ENCODE measurements around the gene ZNF586. TPM values are rescaled to one million over a fixed set of nuclear protein-coding genes. Genes with fewer than 3 reads are reported as not detected.

ZNF586 gene
- total RNA-seq, 4 donors from 2014 or later, result 14.2 to 39.6 (median 23.8) TPM

DNA sequence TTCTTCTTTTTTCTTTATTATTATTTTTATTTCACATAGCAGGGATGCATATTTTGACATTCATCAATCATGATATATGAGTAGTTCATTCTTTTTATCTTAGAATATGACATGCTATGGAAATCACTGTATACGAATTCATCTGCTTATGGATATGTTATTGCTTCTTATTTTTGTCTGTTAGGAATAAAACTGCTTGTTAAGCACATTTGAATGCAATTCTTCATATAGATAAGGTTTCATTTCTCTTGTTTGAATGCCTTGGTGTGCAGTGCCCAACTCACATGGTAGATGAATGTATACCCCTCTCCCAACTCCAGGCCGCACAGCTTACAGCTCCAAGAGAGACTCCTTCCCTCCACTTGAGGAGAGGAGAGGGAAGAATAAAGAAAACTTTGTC is 11.5 kb upstream of the ZNF586 start:
- no peak overlapping the region for H3K4me3 ChIP-seq
- H3K4me1 ChIP-seq, result no peaks in the 10 kb centered on the region
- H3K36me3 ChIP-seq, result peaks cover 0 to 85% (median 6%) of the 10 kb centered on the region in 3 donors
- H3K27me3 ChIP-seq, result no peaks in the 10 kb centered on the region
- H3K27ac ChIP-seq, result no peak overlapping the region
- TF ChIP-seq POLR2A (IDR thresholded peaks at IDR 0.05), result no peak
- TF ChIP-seq, protein P1, sequence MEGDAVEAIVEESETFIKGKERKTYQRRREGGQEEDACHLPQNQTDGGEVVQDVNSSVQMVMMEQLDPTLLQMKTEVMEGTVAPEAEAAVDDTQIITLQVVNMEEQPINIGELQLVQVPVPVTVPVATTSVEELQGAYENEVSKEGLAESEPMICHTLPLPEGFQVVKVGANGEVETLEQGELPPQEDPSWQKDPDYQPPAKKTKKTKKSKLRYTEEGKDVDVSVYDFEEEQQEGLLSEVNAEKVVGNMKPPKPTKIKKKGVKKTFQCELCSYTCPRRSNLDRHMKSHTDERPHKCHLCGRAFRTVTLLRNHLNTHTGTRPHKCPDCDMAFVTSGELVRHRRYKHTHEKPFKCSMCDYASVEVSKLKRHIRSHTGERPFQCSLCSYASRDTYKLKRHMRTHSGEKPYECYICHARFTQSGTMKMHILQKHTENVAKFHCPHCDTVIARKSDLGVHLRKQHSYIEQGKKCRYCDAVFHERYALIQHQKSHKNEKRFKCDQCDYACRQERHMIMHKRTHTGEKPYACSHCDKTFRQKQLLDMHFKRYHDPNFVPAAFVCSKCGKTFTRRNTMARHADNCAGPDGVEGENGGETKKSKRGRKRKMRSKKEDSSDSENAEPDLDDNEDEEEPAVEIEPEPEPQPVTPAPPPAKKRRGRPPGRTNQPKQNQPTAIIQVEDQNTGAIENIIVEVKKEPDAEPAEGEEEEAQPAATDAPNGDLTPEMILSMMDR (IDR thresholded peaks at IDR 0.05), result no peak
- no peak for DNase-seq
- H3K9me3 ChIP-seq, result peaks cover 0 to 79% (median 6%) of the 10 kb centered on the region in 4 donors

DNA sequence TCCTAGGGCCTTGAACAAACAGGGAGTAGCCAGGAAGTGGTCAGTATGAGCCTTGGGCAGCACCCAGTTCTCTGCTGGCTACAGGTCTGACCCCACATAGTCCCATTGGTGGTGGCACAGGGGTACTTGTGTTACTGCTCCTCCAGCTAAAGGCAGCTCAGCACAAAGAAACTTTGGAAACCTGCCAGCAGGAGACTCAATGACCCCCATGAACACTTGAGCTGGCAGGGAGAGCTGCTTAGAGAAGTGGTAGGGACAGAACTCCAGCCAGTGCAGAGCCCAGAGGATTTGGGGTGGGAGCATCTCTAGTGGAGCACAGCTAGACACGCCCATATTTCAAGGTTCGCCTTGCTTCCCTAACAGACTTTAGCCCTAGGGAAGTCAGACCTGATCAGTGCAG is 10.4 kb upstream of the ZNF586 start:
- peaks cover 0 to 67% (median under 1%) of the 10 kb centered on the region in 4 donors for H3K9me3 ChIP-seq
- TF ChIP-seq, protein P1 (IDR thresholded peaks at IDR 0.05), result no peak
- no peak for TF ChIP-seq POLR2A (IDR thresholded peaks at IDR 0.05)

DNA sequence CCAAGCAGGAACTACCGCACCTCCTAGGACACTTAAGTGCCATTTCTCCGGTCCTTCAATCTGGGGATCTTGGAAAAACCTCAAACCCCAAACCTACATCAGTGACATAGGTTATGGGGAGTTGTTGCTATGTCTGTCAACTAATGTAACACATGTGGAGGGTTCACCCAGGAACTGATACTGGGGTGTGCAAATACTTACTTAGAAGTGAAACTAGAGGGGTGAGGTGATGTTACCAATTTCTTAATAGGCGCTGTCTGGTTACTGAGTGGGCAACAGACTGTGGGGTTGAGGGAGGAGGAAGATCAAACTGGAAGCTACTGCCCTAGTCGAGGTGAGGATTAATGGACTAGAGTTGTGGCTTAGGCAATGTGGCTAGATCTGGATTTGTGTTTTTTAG is 1.9 kb downstream of the ZNF586 start:
- Histone ChIP-seq H3K9me3 (peaks cover 0 to 46% (median 2%) of the 10 kb centered on the region in 4 donors), H3K27me3 (no peaks in the 10 kb centered on the region), H3K27ac (no peak overlapping the region), H3K4me3 (no peak overlapping the region), H3K4me1 (peaks cover 0 to 7% (median 0%) of the 10 kb centered on the region in 4 donors), H3K36me3 (peaks cover 0 to 45% (median 0%) of the 10 kb centered on the region in 3 donors)
- TF ChIP-seq, protein P1 (IDR thresholded peaks at IDR 0.05), result no peak
- no peak for TF ChIP-seq POLR2A (IDR thresholded peaks at IDR 0.05)
- DNase-seq, result no peak

More for the DNA sequence above, 10.4 kb upstream of the ZNF586 start:
- no peaks in the 10 kb centered on the region for H3K27me3 ChIP-seq
- no peak overlapping the region for H3K4me3 ChIP-seq
- H3K36me3 ChIP-seq, result peaks cover 0 to 81% (median 0%) of the 10 kb centered on the region in 3 donors
- H3K4me1 ChIP-seq, result no peaks in the 10 kb centered on the region
- H3K27ac ChIP-seq, result no peak overlapping the region
- no peak for DNase-seq

DNA sequence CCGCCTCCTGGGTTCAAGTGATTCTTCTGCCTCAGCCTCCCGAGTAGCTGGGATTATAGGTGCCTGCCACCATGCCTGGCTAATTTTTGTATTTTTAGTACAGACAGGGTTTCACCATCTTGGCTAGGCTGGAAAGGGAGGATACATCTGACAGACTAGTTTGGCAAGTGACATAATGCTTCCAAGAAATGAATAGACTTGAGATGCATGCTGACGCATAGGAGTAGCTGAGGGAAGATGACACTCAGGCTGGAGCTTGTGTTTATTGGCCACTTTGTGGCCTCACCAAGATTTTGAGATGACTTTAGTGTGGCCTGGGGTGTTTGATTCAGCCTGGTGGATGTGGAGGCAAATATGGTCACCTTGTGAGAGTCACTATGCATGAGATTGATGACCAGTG is 4.0 kb downstream of the ZNF586 start:
- no peak for DNase-seq
- peaks cover 0 to 63% (median 3%) of the 10 kb centered on the region in 4 donors for H3K9me3 ChIP-seq
- peaks cover 0 to 7% (median 0%) of the 10 kb centered on the region in 4 donors for H3K4me1 ChIP-seq
- peaks cover 0 to 66% (median 0%) of the 10 kb centered on the region in 3 donors for H3K36me3 ChIP-seq
- no peak overlapping the region for H3K4me3 ChIP-seq
- H3K27ac ChIP-seq, result no peak overlapping the region
- H3K27me3 ChIP-seq, result no peaks in the 10 kb centered on the region
- TF ChIP-seq POLR2A (IDR thresholded peaks at IDR 0.05), result no peak
- TF ChIP-seq, protein P1 (IDR thresholded peaks at IDR 0.05), result no peak

DNA sequence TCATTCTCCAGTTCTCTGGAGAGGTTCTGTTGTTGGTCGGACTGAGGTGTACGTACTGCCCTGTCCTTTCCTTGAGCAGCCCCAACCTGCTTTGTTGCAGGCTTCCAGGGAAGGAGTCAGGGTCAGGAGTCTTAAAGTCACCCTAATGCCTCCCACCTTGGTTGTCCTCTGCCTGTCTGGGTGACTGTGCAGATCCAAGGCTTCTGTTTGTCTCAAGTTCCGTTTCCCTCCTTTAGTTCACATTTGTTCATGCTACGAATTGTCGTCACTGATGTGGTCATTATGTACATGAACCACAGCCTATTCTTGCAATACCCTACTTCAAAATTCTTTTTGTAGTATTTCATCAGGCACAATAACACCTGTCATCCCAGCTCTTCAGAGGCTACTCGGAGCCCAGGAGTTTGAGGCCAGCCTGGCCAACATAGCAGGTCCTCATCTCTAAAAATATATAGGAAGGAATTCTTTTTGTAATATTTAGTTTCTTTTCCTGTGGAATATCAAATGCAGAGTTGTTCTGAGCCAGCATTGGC is 7.4 kb downstream of the ZNF586 start:
- Histone ChIP-seq H3K36me3 (peaks cover 0 to 92% (median 0%) of the 10 kb centered on the region in 3 donors), H3K9me3 (peaks cover 0 to 82% (median 13%) of the 10 kb centered on the region in 4 donors), H3K4me1 (no peaks in the 10 kb centered on the region), H3K27ac (no peak overlapping the region), H3K27me3 (no peaks in the 10 kb centered on the region), H3K4me3 (no peak overlapping the region)
- no peak for TF ChIP-seq POLR2A (IDR thresholded peaks at IDR 0.05)
- no peak for DNase-seq

DNA sequence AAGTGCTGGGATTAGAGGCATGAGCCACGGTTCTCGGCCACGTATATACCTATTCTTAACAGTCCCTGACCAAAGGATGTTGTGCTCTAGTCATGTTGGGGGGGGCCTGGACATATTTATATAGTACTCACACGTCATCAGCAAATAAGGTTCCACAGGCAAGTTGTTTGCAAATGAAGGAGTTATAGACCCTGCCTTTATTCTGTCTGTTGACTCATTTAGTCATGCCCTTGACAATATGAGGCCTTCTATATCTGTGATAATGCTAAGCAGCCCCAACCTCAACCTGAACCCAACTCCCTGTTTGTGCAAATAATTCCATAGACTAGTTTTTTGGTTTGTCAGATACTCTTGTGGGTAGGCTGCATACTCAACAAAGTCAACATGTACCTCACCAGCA is 8.9 kb downstream of the ZNF586 start:
- Histone ChIP-seq H3K4me1 (no peaks in the 10 kb centered on the region), H3K9me3 (peaks cover 0 to 86% (median 13%) of the 10 kb centered on the region in 4 donors), H3K27ac (no peak overlapping the region), H3K27me3 (no peaks in the 10 kb centered on the region), H3K4me3 (no peak overlapping the region), H3K36me3 (peaks cover 0 to 84% (median 0%) of the 10 kb centered on the region in 3 donors)
- DNase-seq, result no peak
- TF ChIP-seq POLR2A (IDR thresholded peaks at IDR 0.05), result no peak
- TF ChIP-seq, protein P1 (IDR thresholded peaks at IDR 0.05), result no peak
